GM04504 (cell line): ENCODE results near the gene PTBP3.
"Not testable (repeated sequence)": the region's sequence is repeated elsewhere in the genome, so short reads cannot be mapped to it uniquely, and the experiment has no call there.

Experiments
- DNase-seq: peaks from one replicate; pipeline ENCODE4 v3.0.0-alpha.2; 2012; ENCODE audit warnings: low read depth

PTBP3 gene

GRCh38 chr9:112200711-112201110, 132.7 kb downstream of the PTBP3 start:
- DNase-seq, result no peak

DNA sequence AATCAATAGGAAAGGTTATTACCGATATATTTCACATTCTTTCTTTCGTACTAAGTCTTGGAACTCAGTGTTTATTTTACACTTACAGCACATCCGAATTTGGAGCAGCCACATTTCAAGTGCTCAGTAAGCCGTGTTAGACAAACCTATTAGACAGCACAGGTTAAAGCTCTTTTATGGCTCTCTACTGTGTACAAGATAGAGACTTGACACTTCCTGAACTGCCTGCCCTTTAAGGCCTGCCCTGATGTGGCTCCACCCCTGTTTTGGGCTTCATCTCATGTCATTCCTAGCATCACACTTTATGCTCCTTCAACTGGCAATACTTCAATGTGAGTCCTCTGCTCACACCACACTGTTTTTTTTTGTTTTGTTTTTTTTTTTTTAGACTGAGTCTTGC, 134.8 kb downstream of the PTBP3 start:
- DNase-seq, result no peak

- DNase-seq, result no peak
Measured at GRCh38 chr9:112194969-112195431, 138.4 kb downstream of the PTBP3 start.

DNA sequence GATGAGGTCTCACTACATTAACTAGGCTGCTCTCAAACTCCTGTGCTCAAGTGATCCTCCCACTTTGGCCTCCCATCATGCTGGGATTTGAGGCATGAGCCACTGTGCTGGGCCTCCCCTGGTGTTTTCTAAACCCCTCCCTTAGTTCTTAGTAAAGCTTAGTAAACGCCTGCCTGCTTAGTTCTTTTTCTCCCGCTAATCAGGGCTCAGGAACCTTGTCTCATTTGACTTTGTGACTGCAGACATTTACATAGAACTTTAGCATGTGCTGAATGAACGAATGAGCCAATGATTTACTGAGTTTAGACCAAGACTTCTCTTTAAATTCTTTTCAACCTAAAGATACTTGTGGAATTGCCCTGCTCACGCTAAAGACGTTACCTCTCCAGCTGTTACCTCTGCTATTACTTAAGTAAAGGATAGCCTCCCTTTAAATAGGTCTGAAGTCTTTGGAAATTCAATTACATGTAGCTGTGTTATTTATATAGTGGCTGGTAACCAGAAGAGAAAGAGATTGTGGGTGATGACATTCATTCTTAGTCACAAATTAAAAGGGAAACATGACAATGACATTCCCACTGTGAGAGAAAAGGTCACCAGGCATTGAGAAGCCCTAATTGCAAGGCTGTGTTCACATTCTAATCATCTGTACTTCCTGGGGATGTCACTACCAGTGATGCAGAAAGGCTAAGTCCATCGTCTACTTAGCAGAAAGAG, 139.7 kb downstream of the PTBP3 start:
- DNase-seq, result no peak

GRCh38 chr9:112190320-112190719, 143.1 kb downstream of the PTBP3 start:
- not testable (repeated sequence) for DNase-seq

- DNase-seq, result no peak
Measured at GRCh38 chr9:112188884-112189283, 144.5 kb downstream of the PTBP3 start.

- no peak for DNase-seq
Measured at GRCh38 chr9:112187404-112187803, 146.0 kb downstream of the PTBP3 start.

DNA sequence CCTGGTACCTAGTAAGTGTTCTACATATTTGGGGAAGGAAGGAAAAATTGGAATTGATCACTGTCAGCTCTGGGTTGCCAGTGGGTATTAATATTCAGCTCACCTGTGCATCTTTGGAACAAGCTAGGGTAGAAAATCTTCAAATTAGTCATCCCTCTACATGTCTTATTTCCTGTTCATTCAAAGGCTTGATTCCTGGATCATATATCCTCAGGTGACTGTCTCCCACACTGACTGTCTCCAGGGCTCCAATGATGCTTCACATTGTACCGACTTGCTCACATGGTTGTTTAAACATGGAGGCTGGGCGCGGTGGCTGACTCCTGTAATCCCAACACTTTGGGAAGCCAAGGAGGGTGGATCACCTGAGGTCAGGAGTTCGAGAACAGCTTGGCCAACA, 146.7 kb downstream of the PTBP3 start:
- no peak for DNase-seq

DNA sequence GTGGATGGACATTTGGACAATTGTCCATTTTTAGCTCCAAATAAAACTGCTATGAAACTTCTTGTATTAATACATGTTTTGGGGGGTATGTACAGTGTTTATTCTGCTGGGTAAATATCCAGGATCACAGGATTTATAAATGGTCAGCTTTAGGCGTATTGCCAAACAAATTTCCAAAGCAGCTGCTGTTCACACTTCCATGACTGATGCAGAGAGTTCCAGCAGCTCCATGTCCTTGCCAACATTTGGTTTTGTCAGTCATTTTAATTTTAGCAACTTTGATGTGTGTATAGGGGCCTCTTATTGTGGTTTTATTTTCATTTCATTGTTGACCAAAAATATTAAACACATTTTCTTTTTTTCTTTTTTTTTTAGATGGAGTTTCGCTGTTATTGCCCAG, 148.5 kb downstream of the PTBP3 start:
- no peak for DNase-seq

GRCh38 chr9:112184221-112184620, 149.2 kb downstream of the PTBP3 start:
- no peak for DNase-seq

DNA sequence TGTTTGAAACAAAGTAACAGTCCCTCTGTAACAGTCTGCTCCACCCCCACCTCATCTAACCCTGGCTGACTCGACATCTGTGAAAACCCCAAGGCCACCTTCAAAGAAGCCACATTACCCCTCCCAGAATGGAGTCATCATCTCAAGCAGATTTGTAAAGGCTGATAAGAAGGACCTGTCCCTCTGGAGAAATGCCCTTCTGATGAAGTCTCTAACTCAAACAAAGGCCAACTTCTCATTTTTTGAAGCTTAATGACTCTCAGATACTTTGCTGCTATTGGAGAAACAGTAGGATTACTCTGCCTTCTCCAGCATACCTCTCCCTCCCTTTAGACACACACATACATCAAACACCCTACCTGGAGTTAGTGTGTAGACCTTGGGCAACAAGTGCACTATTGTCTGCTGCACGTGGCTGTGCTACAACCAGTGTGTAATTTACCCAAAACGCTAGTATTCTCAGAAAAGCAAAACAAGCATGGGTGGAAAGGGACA, 153.0 kb downstream of the PTBP3 start:
- DNase-seq, result no peak

DNA sequence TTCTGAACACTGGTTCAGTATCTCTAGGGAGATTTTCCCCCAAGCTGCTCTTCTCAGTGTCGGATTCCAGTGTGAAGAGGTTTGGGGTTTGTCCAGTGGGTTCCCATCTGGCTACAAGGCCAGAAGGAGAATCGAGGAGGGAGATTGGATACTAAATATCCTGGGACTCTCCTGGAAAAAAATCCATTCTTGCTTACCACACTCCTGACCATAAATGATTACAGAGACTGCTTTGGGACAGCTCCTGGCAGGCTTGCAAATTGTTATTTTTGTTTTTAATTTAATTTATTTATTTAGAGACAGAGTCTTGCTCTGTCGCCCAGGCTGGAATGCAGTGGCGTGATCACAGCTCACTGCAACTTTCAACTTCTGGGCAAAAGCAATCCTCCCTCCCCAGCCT, 153.6 kb downstream of the PTBP3 start:
- peak; percentile 38 for DNase-seq

- no peak for DNase-seq
Measured at GRCh38 chr9:112176524-112176923, 156.9 kb downstream of the PTBP3 start.

GRCh38 chr9:112175796-112176315, 157.6 kb downstream of the PTBP3 start:
- no peak for DNase-seq

GRCh38 chr9:112174965-112175795, 158.2 kb downstream of the PTBP3 start, which contains the start of gene SUSD1:
Gene SUSD1, minus strand, starts transcription at chr9:112175297. Its CDS starts 62 bp downstream, at chr9:112175235.
- no peak for DNase-seq

DNA sequence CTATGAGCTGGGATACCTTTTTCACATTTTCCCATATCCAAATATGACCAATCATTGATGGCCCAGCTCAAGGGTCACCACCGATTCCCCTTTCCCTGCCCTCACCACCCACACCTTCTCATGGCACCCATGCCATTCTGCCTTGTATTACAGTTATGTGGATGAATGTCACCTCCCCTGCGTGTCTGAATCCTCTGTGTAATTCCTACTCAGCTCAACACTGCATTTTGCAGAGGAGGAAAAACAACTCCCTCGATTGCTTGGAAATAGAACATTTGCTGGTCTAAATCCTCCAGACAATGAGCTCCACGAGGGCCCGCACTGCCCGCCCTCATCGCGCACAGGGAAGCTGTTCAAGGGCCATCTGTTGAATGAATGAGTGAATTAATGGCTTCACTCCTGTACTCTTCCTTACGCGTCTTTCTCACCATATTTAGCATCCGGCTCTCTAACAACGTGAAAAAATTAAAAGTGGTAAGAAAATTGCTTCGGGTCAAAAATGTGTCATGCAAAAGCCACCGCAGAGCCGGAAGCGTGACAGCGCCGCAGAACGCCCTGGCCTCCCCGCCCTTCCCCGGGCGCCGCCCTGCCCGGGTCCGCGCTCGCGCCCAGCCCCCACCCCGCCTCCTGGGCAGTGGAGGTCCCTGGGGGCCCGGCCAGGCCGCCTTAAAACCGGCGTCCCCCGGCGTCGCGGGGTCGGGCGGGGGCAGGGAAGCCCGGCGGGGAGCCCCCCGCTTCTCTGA, 159.0 kb downstream of the PTBP3 start:
- no peak for DNase-seq

DNA sequence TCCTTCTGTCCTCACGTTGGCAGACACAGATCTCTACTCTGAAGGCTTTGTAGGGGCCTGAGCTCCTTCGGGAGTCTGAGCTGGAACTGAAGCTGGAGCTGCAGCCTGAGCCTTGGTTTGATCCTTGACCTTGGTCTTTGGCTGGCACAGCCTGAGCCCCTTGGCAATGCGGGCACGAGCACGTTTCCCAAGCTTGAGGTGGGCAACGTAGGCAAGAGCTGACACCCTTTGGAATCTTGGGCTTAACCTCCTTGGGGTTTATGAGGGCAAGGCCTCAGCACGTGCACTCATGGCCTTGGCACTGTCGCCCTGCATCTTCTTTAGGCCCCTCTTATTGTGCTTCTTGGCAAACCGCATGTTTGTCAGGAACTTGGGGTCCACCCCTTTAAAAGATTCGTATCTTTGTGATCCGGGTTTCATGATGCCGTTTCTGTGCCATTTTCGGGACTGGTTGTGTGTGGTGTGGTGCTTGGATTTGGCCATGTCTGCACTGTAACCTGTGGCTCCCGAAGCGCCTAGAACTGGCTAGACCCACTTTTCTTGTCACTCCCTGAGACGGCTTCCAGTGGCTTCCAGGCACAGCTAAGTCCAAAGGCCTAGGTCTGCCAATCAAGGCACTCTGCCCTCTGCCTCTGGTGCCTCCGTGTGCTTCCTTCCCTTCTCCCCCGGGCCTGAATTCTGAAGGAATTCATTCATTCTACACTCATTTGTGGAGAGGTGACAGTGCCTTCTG, 159.8 kb downstream of the PTBP3 start:
- DNase-seq, result no peak

DNA sequence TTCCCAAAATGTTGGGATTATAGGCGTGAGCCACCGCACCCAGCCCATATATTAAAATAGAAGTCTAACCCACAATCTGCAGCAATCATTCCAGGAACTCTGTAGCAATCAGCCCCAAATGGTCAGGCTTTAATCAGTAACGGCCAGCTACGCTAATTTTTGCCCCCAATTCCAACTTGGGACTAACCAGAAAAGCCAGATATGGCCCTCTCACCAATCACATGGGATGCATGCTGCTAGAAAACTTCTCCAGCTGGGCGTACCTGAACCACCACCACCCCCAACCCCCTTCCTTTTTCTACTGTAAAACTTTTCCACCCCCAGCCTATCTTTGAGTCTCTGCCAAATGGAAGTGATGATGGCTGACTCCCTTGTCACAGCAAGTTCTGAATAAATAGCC, 162.5 kb downstream of the PTBP3 start:
- no peak for DNase-seq

GRCh38 chr9:112170235-112170634, 163.2 kb downstream of the PTBP3 start:
- no peak for DNase-seq

DNA sequence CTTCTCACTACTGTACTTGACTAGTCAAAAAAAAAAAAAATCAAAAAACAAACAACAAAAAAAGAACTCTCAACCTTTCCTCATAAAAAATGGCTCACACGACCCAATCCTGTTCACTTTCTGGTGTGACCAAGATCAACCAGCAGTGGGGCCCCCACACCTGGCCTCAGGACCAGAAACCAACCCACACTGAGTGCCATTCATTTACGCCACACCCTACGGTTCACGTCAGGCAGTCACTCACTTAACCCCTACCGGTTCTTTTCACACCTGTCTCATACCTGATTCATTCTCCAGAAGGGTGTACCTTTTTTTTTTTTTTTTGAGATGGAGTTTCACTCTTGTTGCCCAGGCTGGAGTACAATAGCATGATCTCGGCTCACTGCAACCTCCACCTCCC, 164.1 kb downstream of the PTBP3 start:
- no peak for DNase-seq

GRCh38 chr9:112168197-112168596, 165.2 kb downstream of the PTBP3 start:
- DNase-seq, result no peak
